ENCODE measurements around the gene CPEB1. TPM values are rescaled to one million over a fixed set of nuclear protein-coding genes. Genes with fewer than 3 reads are reported as not detected.
A peak's percentile ranks its signal among the peaks of the same experiment; 100 is the strongest.

The CPEB1 gene
- total and polyA plus RNA-seq, 2 donors (not counting 1 experiment from before 2014, with no cell fraction given), result 8.4 to 62.3 TPM

- Histone ChIP-seq H3K4me3 (replicated peaks in 1 of 4; ENCODE audit: control extremely low read depth in 1 of 4, insufficient read depth in 1 of 4, low read depth in 3 of 4, low read length in 4 of 4) (no peak overlapping the region), H3K27ac (ENCODE audit: insufficient read depth, low read length) (no peak overlapping the region), H3K4me1 (ENCODE audit: control insufficient read depth, extremely low read depth, insufficient read depth, low read length) (no peaks in the 10 kb centered on the region), H4K20me1 (ENCODE audit: control insufficient read depth, extremely low read depth, insufficient read depth, low read length) (no peaks in the 10 kb centered on the region), H3K9me3 (ENCODE audit: control insufficient read depth, insufficient read depth, low read depth, low read length) (no peaks in the 10 kb centered on the region), H3K79me2 (ENCODE audit: control insufficient read depth, insufficient read depth, low read length) (no peaks in the 10 kb centered on the region), H3K9ac (ENCODE audit: insufficient read depth, low read length) (no peak overlapping the region), H3K27me3 (ENCODE audit: control insufficient read depth, insufficient read depth, low read length) (no peaks in the 10 kb centered on the region), H2AFZ (ENCODE audit: low read length) (no peak overlapping the region), H3K36me3 (ENCODE audit: control insufficient read depth, insufficient read depth, low read length) (no peaks in the 10 kb centered on the region), H3K4me2 (ENCODE audit: extremely low read depth, insufficient read depth, low read length) (no peak overlapping the region)
- peak in 1 of 2 donors; percentile 64 for DNase-seq (ENCODE audit: low read depth in 2 of 2)
- TF ChIP-seq, protein P1, sequence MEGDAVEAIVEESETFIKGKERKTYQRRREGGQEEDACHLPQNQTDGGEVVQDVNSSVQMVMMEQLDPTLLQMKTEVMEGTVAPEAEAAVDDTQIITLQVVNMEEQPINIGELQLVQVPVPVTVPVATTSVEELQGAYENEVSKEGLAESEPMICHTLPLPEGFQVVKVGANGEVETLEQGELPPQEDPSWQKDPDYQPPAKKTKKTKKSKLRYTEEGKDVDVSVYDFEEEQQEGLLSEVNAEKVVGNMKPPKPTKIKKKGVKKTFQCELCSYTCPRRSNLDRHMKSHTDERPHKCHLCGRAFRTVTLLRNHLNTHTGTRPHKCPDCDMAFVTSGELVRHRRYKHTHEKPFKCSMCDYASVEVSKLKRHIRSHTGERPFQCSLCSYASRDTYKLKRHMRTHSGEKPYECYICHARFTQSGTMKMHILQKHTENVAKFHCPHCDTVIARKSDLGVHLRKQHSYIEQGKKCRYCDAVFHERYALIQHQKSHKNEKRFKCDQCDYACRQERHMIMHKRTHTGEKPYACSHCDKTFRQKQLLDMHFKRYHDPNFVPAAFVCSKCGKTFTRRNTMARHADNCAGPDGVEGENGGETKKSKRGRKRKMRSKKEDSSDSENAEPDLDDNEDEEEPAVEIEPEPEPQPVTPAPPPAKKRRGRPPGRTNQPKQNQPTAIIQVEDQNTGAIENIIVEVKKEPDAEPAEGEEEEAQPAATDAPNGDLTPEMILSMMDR (conservative IDR thresholded peaks at IDR 0.05 in 1 of 2, IDR thresholded peaks at IDR 0.05 in 1 of 2; ENCODE audit: low read depth in 1 of 2, low read length in 2 of 2), result no peak
- TF ChIP-seq EZH2 (IDR thresholded peaks at IDR 0.05; ENCODE audit: low read length, missing control alignments), result no peak
Observed at GRCh38 chr15:82625136-82625535, 22.0 kb downstream of the CPEB1 start.

DNA sequence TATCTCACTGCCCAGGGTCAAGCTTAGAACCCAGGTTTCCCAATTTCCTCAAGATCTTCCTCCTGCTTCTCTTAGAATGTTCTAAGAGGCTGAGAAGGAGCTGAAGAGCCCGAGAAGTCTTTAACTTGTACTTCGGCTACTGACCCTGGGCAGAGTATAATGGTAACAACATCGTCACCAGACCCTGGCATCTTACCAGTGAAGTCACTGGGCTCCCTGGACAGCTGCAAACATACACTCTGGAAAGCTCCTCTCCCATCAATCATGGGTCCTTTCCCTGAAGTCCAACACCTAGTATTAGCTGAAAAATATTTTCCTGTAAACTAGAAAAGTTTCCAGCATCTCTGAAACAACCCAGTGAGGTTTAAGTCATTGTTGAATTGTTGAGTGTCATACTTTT is 22.7 kb downstream of the CPEB1 start:
- Histone ChIP-seq H3K36me3 (ENCODE audit: control insufficient read depth, insufficient read depth, low read length) (no peaks in the 10 kb centered on the region), H3K27me3 (ENCODE audit: control insufficient read depth, insufficient read depth, low read length) (no peaks in the 10 kb centered on the region), H3K9ac (ENCODE audit: insufficient read depth, low read length) (no peak overlapping the region), H3K4me3 (replicated peaks in 1 of 4; ENCODE audit: control extremely low read depth in 1 of 4, insufficient read depth in 1 of 4, low read depth in 3 of 4, low read length in 4 of 4) (no peak overlapping the region), H3K4me1 (ENCODE audit: control insufficient read depth, extremely low read depth, insufficient read depth, low read length) (no peaks in the 10 kb centered on the region), H3K9me3 (ENCODE audit: control insufficient read depth, insufficient read depth, low read depth, low read length) (no peaks in the 10 kb centered on the region), H3K4me2 (ENCODE audit: extremely low read depth, insufficient read depth, low read length) (no peak overlapping the region), H2AFZ (ENCODE audit: low read length) (no peak overlapping the region), H3K27ac (ENCODE audit: insufficient read depth, low read length) (no peak overlapping the region), H3K79me2 (ENCODE audit: control insufficient read depth, insufficient read depth, low read length) (no peaks in the 10 kb centered on the region), H4K20me1 (ENCODE audit: control insufficient read depth, extremely low read depth, insufficient read depth, low read length) (no peaks in the 10 kb centered on the region)
- TF ChIP-seq EZH2 (IDR thresholded peaks at IDR 0.05; ENCODE audit: low read length, missing control alignments), result no peak
- TF ChIP-seq, protein P1 (conservative IDR thresholded peaks at IDR 0.05 in 1 of 2, IDR thresholded peaks at IDR 0.05 in 1 of 2; ENCODE audit: low read depth in 1 of 2, low read length in 2 of 2), result no peak
- no peak for DNase-seq (ENCODE audit: low read depth in 2 of 2)

DNA sequence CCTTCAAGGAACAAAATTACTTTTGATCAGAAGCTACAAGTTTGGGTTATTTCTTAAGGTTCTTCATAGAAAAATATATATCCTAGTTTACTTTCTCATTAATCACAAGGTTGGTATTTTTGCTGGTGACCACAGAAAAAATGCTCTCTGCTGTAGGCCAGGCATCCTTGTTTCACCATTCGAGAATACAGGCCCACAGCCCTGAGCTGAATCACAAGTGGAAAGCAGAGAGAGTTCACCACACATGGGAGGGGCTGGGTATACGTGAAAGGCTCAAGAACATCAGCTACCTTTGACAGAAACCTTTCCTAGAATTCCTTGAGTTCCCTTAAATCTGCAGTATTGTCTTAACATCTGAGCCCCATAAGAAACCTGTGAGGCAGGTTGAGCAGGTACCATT is 23.2 kb downstream of the CPEB1 start:
- Histone ChIP-seq H3K4me1 (ENCODE audit: control insufficient read depth, extremely low read depth, insufficient read depth, low read length) (no peaks in the 10 kb centered on the region), H2AFZ (ENCODE audit: low read length) (no peak overlapping the region), H4K20me1 (ENCODE audit: control insufficient read depth, extremely low read depth, insufficient read depth, low read length) (no peaks in the 10 kb centered on the region), H3K4me3 (replicated peaks in 1 of 4; ENCODE audit: control extremely low read depth in 1 of 4, insufficient read depth in 1 of 4, low read depth in 3 of 4, low read length in 4 of 4) (no peak overlapping the region), H3K9ac (ENCODE audit: insufficient read depth, low read length) (no peak overlapping the region), H3K4me2 (ENCODE audit: extremely low read depth, insufficient read depth, low read length) (no peak overlapping the region), H3K79me2 (ENCODE audit: control insufficient read depth, insufficient read depth, low read length) (no peaks in the 10 kb centered on the region), H3K9me3 (ENCODE audit: control insufficient read depth, insufficient read depth, low read depth, low read length) (no peaks in the 10 kb centered on the region), H3K27me3 (ENCODE audit: control insufficient read depth, insufficient read depth, low read length) (no peaks in the 10 kb centered on the region), H3K27ac (ENCODE audit: insufficient read depth, low read length) (no peak overlapping the region), H3K36me3 (ENCODE audit: control insufficient read depth, insufficient read depth, low read length) (no peaks in the 10 kb centered on the region)
- TF ChIP-seq, protein P1 (conservative IDR thresholded peaks at IDR 0.05 in 1 of 2, IDR thresholded peaks at IDR 0.05 in 1 of 2; ENCODE audit: low read depth in 1 of 2, low read length in 2 of 2), result no peak
- TF ChIP-seq EZH2 (IDR thresholded peaks at IDR 0.05; ENCODE audit: low read length, missing control alignments), result no peak
- peak in 1 of 2 donors; percentile 62 for DNase-seq (ENCODE audit: low read depth in 2 of 2)

All from fibroblast of lung (primary cell).